ENCODE measurements around the gene LIG1. TPM values are rescaled to one million over a fixed set of nuclear protein-coding genes. Genes with fewer than 3 reads are reported as not detected.

Gene LIG1
- total RNA-seq, result 1 to 10 TPM; 4.2 to 7.3 (median 6.0) TPM

DNA sequence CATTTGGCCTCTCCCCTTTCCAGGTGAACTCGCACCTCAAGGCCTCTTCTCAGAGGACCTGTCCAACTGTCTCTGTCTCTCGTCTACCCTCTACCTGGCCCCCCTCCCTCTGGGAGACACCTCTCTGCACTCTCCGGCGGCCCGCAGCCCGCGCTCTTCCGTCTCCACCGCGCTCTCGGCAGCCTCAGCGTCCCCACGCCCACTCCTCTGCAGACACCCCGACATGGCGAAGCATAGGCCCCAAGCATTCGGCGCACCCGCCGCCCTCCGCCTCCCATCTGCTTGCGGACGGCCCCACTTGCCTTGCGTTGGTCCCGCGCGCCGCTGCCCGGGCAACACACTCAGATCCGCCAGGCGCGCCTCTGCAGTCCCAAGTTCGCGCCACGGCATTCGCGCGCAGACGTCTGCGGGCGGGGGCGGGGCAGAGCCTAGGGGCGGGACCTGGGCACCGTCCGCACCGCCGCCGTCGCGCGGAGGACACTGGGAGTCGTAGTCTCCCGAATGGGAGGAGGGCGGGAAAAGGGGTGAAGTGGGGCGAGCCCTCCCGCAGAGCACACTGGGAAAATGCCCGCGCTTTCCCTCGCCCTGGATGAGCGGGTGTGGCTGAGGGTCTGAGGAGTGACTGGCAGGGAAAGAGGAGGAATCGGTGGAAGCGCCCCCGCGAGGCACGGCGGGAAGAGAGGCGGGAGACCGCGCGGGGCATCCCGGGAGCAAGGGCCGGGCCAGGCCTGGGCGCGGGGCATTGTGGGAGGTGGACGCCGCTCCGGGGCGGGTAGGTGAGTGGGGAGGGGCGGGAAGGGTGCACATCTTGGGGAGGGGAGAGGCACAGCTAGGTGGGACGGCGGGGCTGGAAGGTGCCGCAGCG lies at the start of gene LIG1, which contains the start of gene ZSWIM9:
Gene LIG1, minus strand, starts transcription at position 406 of the 865 bp plus-strand sequence. CDS start 4,778 bp downstream, outside the sequence.
Gene ZSWIM9, plus strand, starts transcription at position 742 of the 865 bp plus-strand sequence. CDS start 1,123 bp downstream, outside the sequence.
- H3K4me3 ChIP-seq, result peak within 1 kb of the TSS; percentile 79 to 84 (median 82)
- peaks cover 15 to 25% (median 23%) of the 10 kb centered on the region in 4 donors for H3K4me1 ChIP-seq
- intact Hi-C loops (cut with DNase I), result no loop called here
- H3K27me3 ChIP-seq, result no peaks in the 10 kb centered on the region
- H3K9me3 ChIP-seq, result no peaks in the 10 kb centered on the region
- peak within 1 kb of the TSS; percentile 87 to 94 (median 92) for H3K27ac ChIP-seq (replicated peaks in 1 of 4)
- TF ChIP-seq POLR2AphosphoS5 (IDR thresholded peaks at IDR 0.05) (peak; percentile 62 to 89), EP300 (IDR thresholded peaks at IDR 0.05) (no peak)
- TF ChIP-seq, protein P1, sequence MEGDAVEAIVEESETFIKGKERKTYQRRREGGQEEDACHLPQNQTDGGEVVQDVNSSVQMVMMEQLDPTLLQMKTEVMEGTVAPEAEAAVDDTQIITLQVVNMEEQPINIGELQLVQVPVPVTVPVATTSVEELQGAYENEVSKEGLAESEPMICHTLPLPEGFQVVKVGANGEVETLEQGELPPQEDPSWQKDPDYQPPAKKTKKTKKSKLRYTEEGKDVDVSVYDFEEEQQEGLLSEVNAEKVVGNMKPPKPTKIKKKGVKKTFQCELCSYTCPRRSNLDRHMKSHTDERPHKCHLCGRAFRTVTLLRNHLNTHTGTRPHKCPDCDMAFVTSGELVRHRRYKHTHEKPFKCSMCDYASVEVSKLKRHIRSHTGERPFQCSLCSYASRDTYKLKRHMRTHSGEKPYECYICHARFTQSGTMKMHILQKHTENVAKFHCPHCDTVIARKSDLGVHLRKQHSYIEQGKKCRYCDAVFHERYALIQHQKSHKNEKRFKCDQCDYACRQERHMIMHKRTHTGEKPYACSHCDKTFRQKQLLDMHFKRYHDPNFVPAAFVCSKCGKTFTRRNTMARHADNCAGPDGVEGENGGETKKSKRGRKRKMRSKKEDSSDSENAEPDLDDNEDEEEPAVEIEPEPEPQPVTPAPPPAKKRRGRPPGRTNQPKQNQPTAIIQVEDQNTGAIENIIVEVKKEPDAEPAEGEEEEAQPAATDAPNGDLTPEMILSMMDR (IDR thresholded peaks at IDR 0.05), result peak in 2 of 3 experiments; percentile 28 to 48
- peaks cover 0 to 35% (median 28%) of the 10 kb centered on the region in 4 donors for H3K36me3 ChIP-seq
- WGBS, result 1% methylated on average over 56 of the region's 82 CpGs
- DNase-seq (ENCODE audit: extremely low spot score), result peak; percentile 97

DNA sequence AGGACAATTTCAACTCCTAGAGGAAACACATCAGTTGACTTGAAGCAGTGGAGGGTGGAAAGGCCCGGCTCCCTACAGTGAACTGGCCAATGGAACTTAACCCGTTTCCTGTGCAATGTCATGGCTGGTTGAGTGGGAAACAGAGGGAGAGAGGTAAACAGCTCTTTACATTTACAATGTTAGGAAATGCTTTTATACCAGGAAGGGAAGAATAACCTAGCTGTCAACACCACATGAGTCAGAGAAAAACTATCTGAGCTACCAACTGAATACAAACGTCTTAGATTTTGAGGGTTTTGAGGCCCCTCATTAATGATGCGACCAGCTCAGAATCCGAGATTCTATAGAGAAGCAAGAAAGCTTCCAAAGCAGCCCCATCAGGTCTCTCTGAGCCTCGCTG lies 48.9 kb upstream of the LIG1 start:
- no peaks in the 10 kb centered on the region for H3K9me3 ChIP-seq
- no peaks in the 10 kb centered on the region for H3K27me3 ChIP-seq
- intact Hi-C loops (cut with DNase I), result no loop called here
- TF ChIP-seq, protein P1 (IDR thresholded peaks at IDR 0.05), result no peak
- TF ChIP-seq POLR2AphosphoS5 (IDR thresholded peaks at IDR 0.05) (no peak), POLR2A (IDR thresholded peaks at IDR 0.05; ENCODE audit: low read depth) (no peak), EP300 (IDR thresholded peaks at IDR 0.05) (no peak)
- H3K36me3 ChIP-seq, result peaks cover 0 to 79% (median 46%) of the 10 kb centered on the region in 4 donors
- H3K4me1 ChIP-seq, result no peaks in the 10 kb centered on the region
- 81% methylated on average over 6 of the region's 6 CpGs for WGBS
- H3K4me3 ChIP-seq, result no peak overlapping the region
- no peak for DNase-seq (ENCODE audit: extremely low spot score)
- H3K27ac ChIP-seq (replicated peaks in 1 of 4), result no peak overlapping the region

DNA sequence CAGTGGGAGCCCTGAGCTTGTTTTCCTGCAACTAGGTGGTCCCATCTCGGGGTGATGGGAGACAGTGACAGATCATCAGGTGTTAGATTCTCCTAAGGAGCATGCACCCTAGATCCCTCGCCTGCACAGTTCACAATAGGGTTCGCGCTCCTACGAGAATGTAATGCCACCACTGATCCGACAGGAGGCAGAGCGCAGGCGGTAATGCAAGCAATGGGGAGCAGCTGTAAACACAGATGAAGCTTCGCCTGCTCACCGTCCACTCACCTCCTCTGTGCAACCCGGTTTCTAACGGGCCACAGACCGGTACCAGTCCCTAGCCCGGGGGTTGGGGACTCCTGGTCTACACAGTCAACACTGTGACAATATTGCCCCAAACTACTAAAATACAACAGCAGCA lies 46.8 kb upstream of the LIG1 start:
- TF ChIP-seq POLR2A (IDR thresholded peaks at IDR 0.05; ENCODE audit: low read depth) (no peak), EP300 (IDR thresholded peaks at IDR 0.05) (no peak), POLR2AphosphoS5 (IDR thresholded peaks at IDR 0.05) (no peak)
- TF ChIP-seq, protein P1 (IDR thresholded peaks at IDR 0.05), result no peak
- intact Hi-C loops (cut with DNase I), result no loop called here
- no peaks in the 10 kb centered on the region for H3K4me1 ChIP-seq
- peaks cover 0 to 85% (median 53%) of the 10 kb centered on the region in 4 donors for H3K36me3 ChIP-seq
- no peak overlapping the region for H3K4me3 ChIP-seq
- DNase-seq (ENCODE audit: extremely low spot score), result no peak
- H3K27ac ChIP-seq (replicated peaks in 1 of 4), result no peak overlapping the region
- 81% methylated on average over 14 of the region's 14 CpGs for WGBS
- no peaks in the 10 kb centered on the region for H3K9me3 ChIP-seq
- H3K27me3 ChIP-seq, result no peaks in the 10 kb centered on the region

DNA sequence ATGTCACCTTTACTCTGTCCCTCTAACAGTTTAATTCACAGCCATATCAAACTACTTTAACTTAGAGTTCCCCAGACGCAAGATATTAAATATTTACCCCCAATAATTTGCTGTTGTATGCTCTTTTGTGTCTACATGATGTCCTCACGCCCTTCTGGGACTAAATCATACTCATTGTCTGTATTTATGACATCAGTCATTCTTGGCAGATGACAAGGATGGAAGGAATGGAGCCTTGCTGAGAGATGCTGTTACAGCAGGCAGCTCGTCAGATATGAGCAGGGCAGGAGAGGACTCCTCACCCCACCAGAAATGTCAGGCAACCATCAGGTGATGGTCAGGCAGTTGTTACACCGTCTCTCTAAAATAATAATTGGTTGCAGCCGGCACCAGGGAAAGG lies 43.8 kb upstream of the LIG1 start:
- no peak overlapping the region for H3K27ac ChIP-seq (replicated peaks in 1 of 4)
- no peaks in the 10 kb centered on the region for H3K4me1 ChIP-seq
- DNase-seq (ENCODE audit: extremely low spot score), result no peak
- peaks cover 0 to 71% (median 47%) of the 10 kb centered on the region in 4 donors for H3K36me3 ChIP-seq
- 94% methylated on average over 4 of the region's 5 CpGs for WGBS
- intact Hi-C loops (cut with DNase I), result no loop called here
- H3K27me3 ChIP-seq, result no peaks in the 10 kb centered on the region
- no peaks in the 10 kb centered on the region for H3K9me3 ChIP-seq
- no peak overlapping the region for H3K4me3 ChIP-seq
- TF ChIP-seq POLR2A (IDR thresholded peaks at IDR 0.05; ENCODE audit: low read depth), result no peak
- TF ChIP-seq, protein P1 (IDR thresholded peaks at IDR 0.05), result no peak
